Thyroid gland (tissue), 4 donors: ENCODE data around the gene CABP2.

Experiments
- CTCF ChIP-seq, 6 experiments: fragments of 200-600 bp in 3 of 6; fragments of 450-650 bp in 3 of 6; sonication (generic) in 3 of 6; IDR thresholded peaks; one replicate each; pipeline ENCODE4 v1.5.1; 2016 to 2019; ENCODE audit warnings: antibody characterized with exemption in 6 of 6, mild to moderate bottlenecking in 2 of 6, inconsistent platforms in 1 of 6, moderate library complexity in 1 of 6
- POLR2A ChIP-seq, 2 donors: fragments of 450-650 bp; IDR thresholded peaks; one replicate each; pipeline ENCODE4 v1.6.1; 2017; ENCODE audit warnings: antibody characterized with exemption in 2 of 2, mild to moderate bottlenecking in 2 of 2, moderate library complexity in 1 of 2

- TF ChIP-seq CTCF (IDR thresholded peaks at IDR 0.05) (no peak), POLR2A (IDR thresholded peaks at IDR 0.05) (no peak)
These were observed 23.3 kb downstream of the CABP2 start for GRCh38 chr11:67499808-67500483.
